ENCODE measurements around the gene CREB3.

GRCh38 chr9:35774907-35775635 is 42.6 kb downstream of the CREB3 start:
- no peak for TF ChIP-seq POLR2A (IDR thresholded peaks at IDR 0.05)
- TF ChIP-seq CTCF (IDR thresholded peaks at IDR 0.05), result no peak

Data from adrenal gland (tissue), 5 donors.